Superior temporal gyrus (tissue), 1 donor: ENCODE measurements around the gene EEF1A2.

Experiments
- DNase-seq: peaks from one replicate; pipeline ENCODE4 v3.0.0-alpha.2; 2016; ENCODE audit errors: extremely low spot score

Gene EEF1A2

GRCh38 chr20:63452821-63453523 lies 45.9 kb downstream of the EEF1A2 start:
- no peak for DNase-seq

GRCh38 chr20:63452341-63452740 lies 46.5 kb downstream of the EEF1A2 start:
- DNase-seq = no peak

GRCh38 chr20:63451821-63452220 lies 47.1 kb downstream of the EEF1A2 start:
- no peak for DNase-seq

GRCh38 chr20:63449796-63450730 lies 48.8 kb downstream of the EEF1A2 start:
- DNase-seq = no peak

- no peak for DNase-seq
Observed at GRCh38 chr20:63449025-63449424, 49.9 kb downstream of the EEF1A2 start.

- no peak for DNase-seq
Observed at GRCh38 chr20:63448031-63448430, 50.9 kb downstream of the EEF1A2 start.

- no peak for DNase-seq
Observed at GRCh38 chr20:63447320-63447719, 51.6 kb downstream of the EEF1A2 start.

GRCh38 chr20:63446216-63447024 lies 52.5 kb downstream of the EEF1A2 start:
- no peak for DNase-seq

- DNase-seq = no peak
Observed at GRCh38 chr20:63445075-63445734, 53.7 kb downstream of the EEF1A2 start.

GRCh38 chr20:63444548-63444947 lies 54.3 kb downstream of the EEF1A2 start:
- no peak for DNase-seq

- no peak for DNase-seq
Observed at GRCh38 chr20:63443606-63444395, 55.1 kb downstream of the EEF1A2 start.

- no peak for DNase-seq
Observed at GRCh38 chr20:63442100-63442493, 56.8 kb downstream of the EEF1A2 start.

GRCh38 chr20:63441136-63442099 lies 57.5 kb downstream of the EEF1A2 start:
- no peak for DNase-seq

GRCh38 chr20:63440366-63440955 lies 58.4 kb downstream of the EEF1A2 start:
- no peak for DNase-seq

- no peak for DNase-seq
Observed at GRCh38 chr20:63439866-63440265, 59.0 kb downstream of the EEF1A2 start.

- DNase-seq = no peak
Observed at GRCh38 chr20:63438121-63438520, 60.8 kb downstream of the EEF1A2 start.
